GM21381 (cell line): ENCODE measurements around the gene KLHDC9.

Experiments
- ATAC-seq: cut with Tn5 transposase; IDR thresholded peaks from one replicate; pipeline ENCODE4 v1.9.1; 2021; ENCODE audit warnings: mild to moderate bottlenecking, moderate library complexity; ENCODE audit not compliant: unreplicated experiment

KLHDC9 gene

GRCh38 chr1:161074676-161075368 lies 23.3 kb upstream of the KLHDC9 start:
- no peak for ATAC-seq

DNA sequence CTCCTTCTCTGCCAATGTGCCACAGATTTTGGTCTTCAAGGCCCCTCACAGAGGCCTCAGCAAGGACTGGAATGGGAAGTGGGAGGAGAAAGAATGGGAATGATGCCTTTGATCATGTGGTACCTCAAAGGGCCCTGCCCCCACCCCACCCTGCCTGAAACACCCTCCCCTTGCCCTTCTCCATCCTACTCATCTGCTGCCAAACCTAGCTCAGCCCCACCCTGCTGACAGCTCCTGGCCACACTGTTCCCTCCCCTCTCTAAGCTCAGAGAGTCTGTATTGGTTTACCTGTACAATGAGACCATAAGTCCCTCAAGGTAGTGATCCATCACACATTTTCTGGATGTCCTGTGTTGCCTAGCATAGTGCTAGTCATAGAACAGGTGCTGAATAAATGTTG lies 21.8 kb upstream of the KLHDC9 start:
- ATAC-seq = no peak

DNA sequence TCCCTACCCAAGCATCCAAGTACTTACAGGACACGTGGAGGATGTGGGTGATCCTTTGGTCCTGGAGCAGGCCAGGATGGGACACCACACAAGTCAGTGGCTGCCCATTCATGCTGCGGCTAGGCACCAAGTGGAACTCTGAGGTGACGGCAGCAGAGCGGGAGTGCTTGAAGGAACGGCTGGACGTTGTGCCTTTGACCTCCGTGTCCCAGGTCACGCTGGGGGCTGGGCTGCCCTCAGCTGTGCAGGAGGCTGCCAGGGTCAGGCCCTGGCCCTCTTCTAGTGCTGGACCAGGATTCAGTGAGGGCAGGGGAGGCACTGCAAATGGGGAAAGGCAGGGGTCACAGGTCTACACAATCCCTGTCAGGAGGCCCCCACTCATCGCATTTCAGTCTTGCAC lies 20.7 kb upstream of the KLHDC9 start:
- ATAC-seq = no peak

DNA sequence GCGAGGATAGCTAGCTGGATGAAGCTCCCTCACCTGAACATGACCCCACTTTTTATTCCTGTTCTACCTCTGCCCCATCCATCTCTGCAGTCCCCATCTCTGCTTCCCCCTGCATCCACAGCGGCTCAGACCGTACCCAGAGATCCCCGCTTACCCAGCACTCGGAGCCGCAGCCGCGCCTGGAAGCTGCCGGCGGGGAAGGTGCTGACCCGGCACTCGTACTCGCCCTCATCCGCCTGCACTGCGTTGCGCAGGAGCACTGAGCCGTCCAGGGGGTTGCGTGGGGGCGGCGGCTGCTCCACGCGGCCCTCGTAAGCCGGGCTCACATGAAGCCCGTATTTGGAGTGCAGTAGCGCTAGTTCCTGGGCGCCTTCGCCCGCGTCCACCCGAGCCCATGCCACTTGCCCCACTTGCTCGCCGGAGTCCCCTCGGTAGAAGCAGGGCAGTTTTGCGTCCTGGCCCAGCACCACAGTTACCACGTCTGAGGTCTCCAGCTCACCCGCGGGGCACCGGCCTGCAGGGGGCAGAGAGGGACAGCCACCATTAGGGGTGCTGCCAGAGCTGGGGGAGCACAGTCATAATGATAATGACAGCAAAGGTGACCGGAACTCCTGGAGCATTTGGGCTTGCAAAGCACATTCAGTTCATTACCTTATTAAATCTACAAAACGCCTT lies 18.6 kb upstream of the KLHDC9 start:
- no peak for ATAC-seq

- no peak for ATAC-seq
Observed at GRCh38 chr1:161080441-161081405, 17.4 kb upstream of the KLHDC9 start.

DNA sequence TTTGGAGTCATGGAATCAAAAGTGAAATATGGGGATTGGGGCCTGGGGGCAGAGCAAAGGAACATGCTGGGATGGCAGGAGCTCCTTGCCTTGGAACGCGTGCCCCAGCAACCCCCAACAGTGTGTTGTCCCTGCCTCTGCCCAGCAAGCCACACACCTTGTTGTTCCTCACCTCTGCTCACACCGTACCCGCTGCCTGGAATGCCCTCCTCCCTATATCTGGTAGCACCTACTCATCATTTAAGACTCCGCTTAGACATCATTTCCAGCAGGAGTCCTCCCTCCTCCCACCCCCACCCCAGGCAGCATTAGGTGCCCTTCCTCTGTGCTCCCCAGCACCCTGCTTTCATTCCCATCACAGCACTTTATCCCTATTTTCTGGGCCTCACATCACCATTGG lies 16.6 kb upstream of the KLHDC9 start:
- no peak for ATAC-seq

DNA sequence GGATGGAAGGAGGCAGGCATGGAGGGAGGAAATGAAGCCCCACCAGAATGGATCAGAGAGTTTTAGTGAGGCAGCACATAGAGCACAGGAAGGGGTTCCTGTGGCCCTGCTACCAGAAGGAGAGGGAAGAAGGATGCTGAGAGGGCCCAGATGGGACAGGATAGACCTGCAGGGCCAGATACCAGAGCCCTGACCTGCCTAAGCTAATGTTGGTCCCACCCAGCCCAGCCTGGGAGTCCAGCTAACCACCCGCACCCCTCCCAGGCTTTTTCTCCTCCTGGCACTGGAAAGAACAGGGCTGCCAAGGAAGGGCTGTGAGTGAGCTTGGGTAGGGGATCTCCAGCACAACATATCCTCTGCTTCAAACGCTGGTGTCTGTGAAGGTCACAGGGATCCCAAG lies 15.7 kb upstream of the KLHDC9 start:
- ATAC-seq = no peak

GRCh38 chr1:161082996-161083747 lies 15.0 kb upstream of the KLHDC9 start:
- no peak for ATAC-seq

DNA sequence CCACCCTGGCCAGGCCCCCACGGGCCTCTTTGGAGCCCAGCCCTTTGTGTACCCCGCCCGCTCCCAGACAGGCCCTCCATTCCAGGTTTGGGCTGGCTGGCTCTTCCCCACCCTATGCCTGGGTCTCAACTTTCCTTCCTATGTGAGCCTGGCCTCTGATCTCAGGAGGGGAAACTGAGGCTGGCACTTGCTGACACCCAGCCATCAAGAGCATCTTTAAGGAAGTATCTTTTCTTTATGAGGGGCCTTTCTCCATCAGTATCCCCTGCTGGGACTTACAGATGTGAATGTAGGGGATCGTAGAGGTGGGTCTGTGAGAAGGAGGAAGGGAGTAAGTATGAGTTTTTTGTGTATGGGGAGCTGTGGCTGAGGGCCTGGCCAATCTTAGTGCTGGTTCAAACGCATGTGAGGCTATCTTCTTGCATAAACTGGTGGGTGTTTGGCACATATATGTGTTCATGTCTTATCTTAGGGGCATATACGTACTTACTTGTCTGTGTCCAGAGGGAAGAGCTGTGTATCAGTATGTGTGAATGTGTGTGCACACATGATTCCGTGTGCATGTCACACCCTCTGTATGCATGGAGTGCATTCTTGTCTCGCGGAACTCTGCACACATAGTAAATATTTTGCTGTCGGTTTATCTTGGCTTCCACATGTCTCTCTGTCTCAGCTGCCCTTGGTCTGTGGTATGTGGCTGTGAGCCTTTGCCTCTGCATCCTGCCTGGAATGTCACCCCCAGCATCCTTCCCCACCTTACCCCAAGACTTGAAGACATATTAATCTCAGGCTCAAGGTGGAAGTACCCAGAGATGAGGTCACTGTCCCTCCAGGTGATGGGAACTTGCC lies 14.2 kb upstream of the KLHDC9 start:
- ATAC-seq = no peak

DNA sequence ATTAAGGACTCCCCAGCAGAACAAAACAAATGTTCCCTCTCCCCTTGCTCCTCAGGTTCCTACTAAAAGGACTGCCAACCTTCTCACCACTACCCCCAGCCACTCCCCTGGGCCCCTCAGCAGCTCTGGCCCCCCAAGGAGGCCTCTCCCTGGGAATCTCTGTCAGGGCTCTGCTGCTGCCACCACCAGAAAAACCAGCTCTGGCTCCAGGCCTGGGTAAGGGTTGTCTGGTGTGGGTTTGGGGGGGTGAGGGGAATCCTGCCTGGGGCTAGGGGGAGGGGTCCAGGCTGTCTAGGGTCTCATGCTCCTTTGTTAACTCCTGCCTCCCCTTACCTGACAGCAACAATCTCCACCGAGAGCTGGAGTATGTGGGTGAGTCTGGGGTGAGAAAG lies 13.6 kb upstream of the KLHDC9 start:
- ATAC-seq = no peak

DNA sequence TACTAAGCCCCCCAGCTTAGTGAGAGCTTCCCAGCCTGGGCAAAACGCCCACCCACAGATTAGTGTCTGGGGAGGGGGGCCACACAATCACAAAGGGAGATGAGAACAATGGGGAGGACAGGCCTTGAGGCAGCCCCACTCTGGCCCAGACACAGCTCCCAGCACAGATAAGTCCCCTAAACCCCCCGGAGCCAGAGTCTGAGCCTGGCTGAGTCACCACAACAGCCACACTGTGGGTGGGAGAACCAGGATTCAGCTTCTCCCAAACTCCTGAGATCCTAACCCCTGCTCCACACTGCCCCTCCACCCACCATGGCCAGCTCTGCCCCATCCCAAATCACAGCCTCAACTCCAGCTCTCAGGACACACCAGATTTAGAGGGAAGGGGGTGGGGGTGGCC lies 13.0 kb upstream of the KLHDC9 start:
- ATAC-seq = no peak

GRCh38 chr1:161086457-161086856 lies 11.7 kb upstream of the KLHDC9 start:
- ATAC-seq = no peak

DNA sequence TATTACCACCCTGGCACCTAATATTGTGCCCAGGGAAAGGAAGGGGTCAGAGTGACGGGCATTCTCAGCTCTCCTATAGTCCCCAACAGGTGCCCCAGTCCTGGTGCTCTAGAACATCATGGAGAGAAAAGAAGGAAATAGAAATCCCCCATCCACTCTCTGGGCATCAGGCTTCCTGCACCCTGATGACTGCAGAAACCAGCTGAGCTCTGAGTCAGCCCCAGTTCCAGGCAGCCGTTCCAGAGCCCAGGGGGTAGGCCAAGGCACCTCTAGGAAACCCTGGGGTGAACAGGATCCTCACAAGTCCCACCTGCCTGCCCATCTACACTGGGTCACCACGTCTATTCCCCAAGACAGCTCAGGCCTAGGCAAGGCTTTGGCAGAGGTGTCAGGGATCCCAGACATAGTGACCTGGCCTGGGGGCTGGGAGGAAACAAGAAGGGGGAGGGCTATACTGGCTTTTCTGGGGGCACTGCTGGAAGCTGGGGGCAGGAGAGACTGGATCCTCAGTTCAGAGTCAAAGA lies 9.5 kb upstream of the KLHDC9 start:
- ATAC-seq = no peak

- ATAC-seq = no peak
Observed at GRCh38 chr1:161089251-161089924, 8.8 kb upstream of the KLHDC9 start, which contains the start of gene NECTIN4. NECTIN4 (minus strand) TSS chr1:161089558; CDS start chr1:161089296, 262 bp downstream.

DNA sequence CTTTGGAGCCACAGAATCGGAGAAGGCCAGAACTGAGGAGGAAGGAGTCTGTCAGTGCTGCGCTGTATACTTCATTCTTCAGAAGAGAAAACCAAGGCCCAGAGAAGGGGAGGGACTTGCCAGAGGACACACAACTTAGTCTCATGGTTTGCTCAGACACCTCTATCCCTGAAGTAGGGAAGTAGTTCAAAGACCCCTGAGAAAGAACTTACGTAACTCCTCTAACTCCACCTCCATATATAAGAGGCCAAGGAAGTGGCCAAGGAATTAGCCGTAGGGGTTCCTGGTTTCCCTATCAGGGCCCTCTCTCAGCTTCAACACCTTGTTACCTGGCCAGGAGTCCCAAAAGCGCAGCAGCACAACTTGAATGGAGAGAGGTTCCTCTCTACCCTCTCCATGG lies 8.2 kb upstream of the KLHDC9 start:
- ATAC-seq = no peak

DNA sequence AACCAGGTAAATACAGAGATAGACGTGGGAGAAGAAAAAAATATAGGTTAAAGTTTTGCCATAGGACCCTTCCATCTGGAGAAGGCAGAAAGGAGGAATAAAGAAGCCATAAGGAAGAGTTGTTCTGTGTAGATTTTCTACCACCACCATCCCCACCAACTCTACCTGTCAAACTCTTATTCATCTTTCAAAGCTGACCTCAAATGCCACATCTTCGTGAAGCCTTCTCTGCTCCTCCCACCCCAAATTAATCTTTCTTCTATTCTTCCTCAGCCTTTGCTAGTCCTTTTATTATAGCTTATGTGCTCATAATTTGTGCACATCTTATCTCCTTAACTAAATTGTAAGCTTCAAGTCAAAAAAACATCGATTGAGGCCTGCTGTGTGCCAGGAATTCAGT lies 7.5 kb upstream of the KLHDC9 start:
- ATAC-seq = no peak

DNA sequence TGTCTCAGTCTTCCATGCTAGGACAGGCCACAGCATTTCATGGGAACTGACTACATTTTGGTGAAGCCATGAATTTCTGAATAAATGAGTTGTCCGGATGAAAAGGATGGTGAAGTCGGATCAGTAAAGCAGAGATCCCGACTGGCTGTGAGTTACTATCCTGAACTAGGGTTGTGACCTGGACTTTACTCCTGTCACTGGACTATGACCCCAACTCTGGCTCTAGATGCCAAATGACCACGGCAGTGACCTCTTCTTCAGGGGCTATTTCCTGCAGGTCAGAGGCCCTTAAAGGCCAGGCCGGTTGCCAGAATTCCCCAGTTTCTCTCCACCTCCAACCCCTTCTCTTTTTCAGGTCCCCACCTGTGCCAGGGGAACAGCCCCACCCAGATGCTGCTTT lies 7.1 kb upstream of the KLHDC9 start:
- no peak for ATAC-seq

DNA sequence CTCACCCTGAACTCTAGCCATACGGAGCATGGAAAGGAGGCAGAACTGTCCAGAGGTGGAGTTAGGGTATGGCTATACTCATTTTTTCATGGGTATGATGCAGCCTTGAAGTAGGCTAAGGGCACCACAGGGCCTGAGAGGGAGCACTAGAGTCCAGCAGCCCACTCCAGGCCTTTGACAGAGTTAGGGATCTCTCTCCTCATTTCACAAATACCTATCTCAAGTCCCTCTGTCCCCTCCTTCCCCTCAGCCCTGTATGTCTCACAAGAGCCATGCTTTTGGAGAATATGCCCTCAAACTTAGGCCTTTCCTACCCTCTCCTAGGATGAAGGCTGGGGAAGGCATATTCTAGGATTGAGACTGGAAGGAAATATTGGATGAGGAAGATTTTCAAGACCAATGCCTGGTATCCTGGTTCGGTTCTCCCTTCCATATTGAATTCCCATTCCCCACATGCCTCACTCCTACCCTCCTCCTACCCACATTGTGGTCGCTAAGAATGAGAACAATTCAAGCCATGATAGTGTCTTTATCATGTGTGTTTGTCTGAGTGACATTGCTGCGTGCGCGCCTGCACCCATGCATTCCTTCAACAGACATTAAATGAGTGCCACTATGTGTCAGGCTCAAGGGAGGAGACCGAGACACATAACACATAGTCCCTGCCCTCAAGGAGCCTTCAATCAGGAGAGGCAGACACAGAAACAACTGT lies 6.2 kb upstream of the KLHDC9 start:
- ATAC-seq = no peak
